Vagina (tissue), 2 donors: ENCODE measurements around the gene ABCC8.

Experiments used
- POLR2AphosphoS5 ChIP-seq, 2 donors: sonication (generic); formaldehyde crosslinking; IDR thresholded peaks; one replicate each; pipeline ENCODE4 v1.9.0; 2017; ENCODE audit warnings: antibody characterized with exemption in 2 of 2, mild to moderate bottlenecking in 2 of 2, low read depth in 1 of 2; ENCODE audit not compliant: insufficient read depth in 1 of 2
- TF ChIP-seq, protein P1 (sequence below), 3 experiments: fragments of 450-650 bp in 2 of 3; fragments of 200-600 bp in 1 of 3; sonication (generic) in 1 of 3; IDR thresholded peaks; one replicate each; pipeline ENCODE4 v1.5.1; 2017 to 2019; ENCODE audit warnings: antibody characterized with exemption in 3 of 3, mild to moderate bottlenecking in 2 of 3, moderate library complexity in 2 of 3

DNA sequence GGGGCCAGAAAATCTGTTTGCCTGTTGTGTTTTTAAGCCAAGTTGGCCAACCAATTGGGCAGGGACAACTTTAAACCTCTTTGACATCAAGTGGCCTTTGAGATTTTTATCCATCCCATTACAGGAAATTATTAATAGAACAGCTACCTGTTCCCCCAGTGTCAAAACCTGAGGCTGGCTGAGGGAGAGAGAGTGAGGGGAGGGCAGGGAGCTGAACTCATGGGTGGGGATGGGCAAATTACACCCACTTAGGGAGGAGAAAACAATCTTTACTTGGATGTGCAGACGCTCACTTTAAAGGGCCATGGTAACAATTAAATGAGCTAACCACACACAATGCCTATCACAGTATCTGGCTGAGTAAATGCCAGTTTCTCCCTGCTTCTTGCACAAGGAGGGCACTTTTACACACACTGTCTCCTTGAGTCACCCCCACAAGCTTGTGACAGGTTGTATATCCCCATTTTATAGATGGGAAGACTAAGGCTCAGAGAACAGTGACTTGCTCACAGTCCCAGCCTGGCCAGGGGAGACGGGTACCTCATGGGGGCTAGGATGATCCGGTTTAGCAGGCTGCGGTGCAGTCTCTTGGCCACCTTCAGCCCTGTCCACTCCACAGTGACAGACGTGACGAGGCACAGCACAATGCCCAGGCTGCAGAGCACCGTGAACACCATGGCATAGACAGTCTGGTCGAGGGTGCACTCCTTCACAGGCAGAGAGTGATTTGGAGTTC, 70.4 kb downstream of the ABCC8 start:
- TF ChIP-seq, protein P1, sequence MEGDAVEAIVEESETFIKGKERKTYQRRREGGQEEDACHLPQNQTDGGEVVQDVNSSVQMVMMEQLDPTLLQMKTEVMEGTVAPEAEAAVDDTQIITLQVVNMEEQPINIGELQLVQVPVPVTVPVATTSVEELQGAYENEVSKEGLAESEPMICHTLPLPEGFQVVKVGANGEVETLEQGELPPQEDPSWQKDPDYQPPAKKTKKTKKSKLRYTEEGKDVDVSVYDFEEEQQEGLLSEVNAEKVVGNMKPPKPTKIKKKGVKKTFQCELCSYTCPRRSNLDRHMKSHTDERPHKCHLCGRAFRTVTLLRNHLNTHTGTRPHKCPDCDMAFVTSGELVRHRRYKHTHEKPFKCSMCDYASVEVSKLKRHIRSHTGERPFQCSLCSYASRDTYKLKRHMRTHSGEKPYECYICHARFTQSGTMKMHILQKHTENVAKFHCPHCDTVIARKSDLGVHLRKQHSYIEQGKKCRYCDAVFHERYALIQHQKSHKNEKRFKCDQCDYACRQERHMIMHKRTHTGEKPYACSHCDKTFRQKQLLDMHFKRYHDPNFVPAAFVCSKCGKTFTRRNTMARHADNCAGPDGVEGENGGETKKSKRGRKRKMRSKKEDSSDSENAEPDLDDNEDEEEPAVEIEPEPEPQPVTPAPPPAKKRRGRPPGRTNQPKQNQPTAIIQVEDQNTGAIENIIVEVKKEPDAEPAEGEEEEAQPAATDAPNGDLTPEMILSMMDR (IDR thresholded peaks at IDR 0.05), result no peak
- TF ChIP-seq POLR2AphosphoS5 (IDR thresholded peaks at IDR 0.05; ENCODE audit: insufficient read depth in 1 of 2, low read depth in 1 of 2), result no peak
